GM12892 (cell line): ENCODE measurements around the gene CCNB1IP1.
"Not testable (repeated sequence)": the region's sequence is repeated elsewhere in the genome, so short reads cannot be mapped to it uniquely, and the experiment has no call there.

Source experiments
- POLR2A ChIP-seq: IDR thresholded peaks from 2 replicates; pipeline ENCODE4 v1.6.1; 2011; ENCODE audit warnings: low read depth, low read length, control low read depth
- POLR2AphosphoS5 ChIP-seq: IDR thresholded peaks from 2 replicates; pipeline ENCODE4 v1.6.1; 2011; ENCODE audit warnings: low read depth, low read length, control low read depth

DNA sequence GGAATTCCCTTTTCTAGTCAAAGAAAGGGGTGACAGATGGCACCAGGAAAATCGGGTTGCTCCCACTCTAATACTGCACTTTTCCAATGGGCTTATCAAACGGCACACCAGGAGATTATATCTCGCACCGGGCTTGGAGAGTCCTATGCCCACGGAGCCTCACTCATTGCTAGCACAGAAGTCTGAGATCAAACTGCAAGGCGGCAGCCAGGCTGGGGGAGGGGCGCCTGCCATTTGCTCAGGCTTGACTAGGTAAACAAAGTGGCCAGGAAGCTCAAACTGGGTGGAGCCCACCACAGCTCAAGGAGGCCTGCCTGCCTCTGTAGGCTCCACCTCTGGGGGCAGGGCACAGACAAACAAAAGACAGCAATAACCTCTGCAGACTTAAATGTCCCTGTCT is 52.8 kb downstream of the CCNB1IP1 start:
- TF ChIP-seq POLR2A, POLR2AphosphoS5: not testable (repeated sequence)
